ENCODE results near the gene AARS2. TPM values are rescaled to one million over a fixed set of nuclear protein-coding genes. Genes with fewer than 3 reads are reported as not detected.

AARS2 gene
- total RNA-seq, 1 experiment from 2014 or later = 21.7 TPM

DNA sequence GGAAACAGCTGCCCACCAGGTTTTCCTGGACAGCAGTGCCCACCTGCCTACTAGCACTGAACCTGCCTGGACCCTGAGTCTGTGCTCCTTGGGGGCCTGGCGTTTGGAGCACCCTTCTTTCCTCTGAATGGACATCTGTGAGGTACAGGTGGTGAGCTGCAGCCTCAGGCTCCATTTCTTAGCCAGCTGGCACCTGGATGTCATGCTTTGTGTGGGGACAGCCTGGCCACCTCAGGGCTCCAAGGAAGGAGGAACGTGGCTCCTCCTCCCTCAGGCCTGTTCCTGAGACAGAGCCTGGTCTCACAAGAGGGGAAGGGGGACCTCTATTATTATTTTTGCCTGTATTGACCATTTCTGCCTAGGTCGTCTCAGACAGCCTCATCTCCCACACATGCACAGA, 34.8 kb downstream of the AARS2 start:
- Histone ChIP-seq H3K9ac (ENCODE audit: extremely low read depth, insufficient read length, low read length) (no peak overlapping the region), H3K23me2 (ENCODE audit: insufficient read length, low read depth, low read length, poor library complexity, severe bottlenecking) (no peaks in the 10 kb centered on the region), H3K27ac (ENCODE audit: insufficient read length, low read depth, low read length) (no peak overlapping the region), H2BK20ac (ENCODE audit: low read depth, low read length, poor library complexity, severe bottlenecking) (no peak overlapping the region), H4K8ac (replicated peaks; ENCODE audit: insufficient read length, low read depth, low read length) (no peak overlapping the region), H4K91ac (ENCODE audit: insufficient read length, low read depth, low read length) (no peak overlapping the region), H2BK12ac (ENCODE audit: insufficient read length, low read depth, low read length) (no peak overlapping the region), H2BK5ac (ENCODE audit: insufficient read length, low read length) (no peak overlapping the region), H3K14ac (ENCODE audit: insufficient read depth, low read length) (no peak overlapping the region), H3K4me1 (ENCODE audit: insufficient read depth, low read length) (no peaks in the 10 kb centered on the region; the same call in 1 of the 2 replicates), H2AK5ac (ENCODE audit: insufficient read length, low read length) (no peak overlapping the region), H3K23ac (ENCODE audit: insufficient read length, low read depth, low read length) (no peak overlapping the region), H3K79me2 (ENCODE audit: insufficient read depth, low read length) (no peaks in the 10 kb centered on the region), H2BK15ac (ENCODE audit: low read depth, low read length) (no peak overlapping the region), H3K18ac (ENCODE audit: insufficient read length, low read depth, low read length) (no peak overlapping the region), H3T11ph (ENCODE audit: low read length) (no peak overlapping the region), H3K56ac (ENCODE audit: insufficient read length, low read depth, low read length) (no peak overlapping the region), H2BK120ac (ENCODE audit: low read depth, low read length, poor library complexity, severe bottlenecking) (no peak overlapping the region), H3K27me3 (ENCODE audit: insufficient read depth, low read length) (no peaks in the 10 kb centered on the region), H2AFZ (ENCODE audit: low read length) (no peak overlapping the region), H3K4me2 (ENCODE audit: insufficient read depth, insufficient read length, low read length) (no peak overlapping the region), H3K4ac (ENCODE audit: low read depth, low read length) (no peak overlapping the region), H4K20me1 (ENCODE audit: control insufficient read depth, insufficient read depth, insufficient read length) (peaks cover 3% of the 10 kb centered on the region), H4K5ac (ENCODE audit: insufficient read length, low read depth, low read length) (no peak overlapping the region), H3K79me1 (ENCODE audit: insufficient read depth, low read depth, low read length, poor library complexity, severe bottlenecking) (no peaks in the 10 kb centered on the region), H3K9me3 (ENCODE audit: control insufficient read depth, low read depth, low read length) (no peaks in the 10 kb centered on the region)
- Mint-ChIP-seq H3K36me3 (ENCODE audit: insufficient read depth in 1 of 3, low read depth in 3 of 3) (no peaks in the 10 kb centered on the region; a peak in 1 of 7 replicates), H3K9me3 (no peaks in the 10 kb centered on the region), H3K27ac (no peak overlapping the region), H3K27me3 (ENCODE audit: low read depth) (peaks cover 23% of the 10 kb centered on the region), H3K4me3 (no peak overlapping the region), H3K4me1 (peaks cover 5% of the 10 kb centered on the region in 2 experiments)
- TF ChIP-seq, protein P1, sequence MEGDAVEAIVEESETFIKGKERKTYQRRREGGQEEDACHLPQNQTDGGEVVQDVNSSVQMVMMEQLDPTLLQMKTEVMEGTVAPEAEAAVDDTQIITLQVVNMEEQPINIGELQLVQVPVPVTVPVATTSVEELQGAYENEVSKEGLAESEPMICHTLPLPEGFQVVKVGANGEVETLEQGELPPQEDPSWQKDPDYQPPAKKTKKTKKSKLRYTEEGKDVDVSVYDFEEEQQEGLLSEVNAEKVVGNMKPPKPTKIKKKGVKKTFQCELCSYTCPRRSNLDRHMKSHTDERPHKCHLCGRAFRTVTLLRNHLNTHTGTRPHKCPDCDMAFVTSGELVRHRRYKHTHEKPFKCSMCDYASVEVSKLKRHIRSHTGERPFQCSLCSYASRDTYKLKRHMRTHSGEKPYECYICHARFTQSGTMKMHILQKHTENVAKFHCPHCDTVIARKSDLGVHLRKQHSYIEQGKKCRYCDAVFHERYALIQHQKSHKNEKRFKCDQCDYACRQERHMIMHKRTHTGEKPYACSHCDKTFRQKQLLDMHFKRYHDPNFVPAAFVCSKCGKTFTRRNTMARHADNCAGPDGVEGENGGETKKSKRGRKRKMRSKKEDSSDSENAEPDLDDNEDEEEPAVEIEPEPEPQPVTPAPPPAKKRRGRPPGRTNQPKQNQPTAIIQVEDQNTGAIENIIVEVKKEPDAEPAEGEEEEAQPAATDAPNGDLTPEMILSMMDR (conservative IDR thresholded peaks at IDR 0.05) = no peak
- DNase-seq = no peak
- WGBS (ENCODE audit: extremely low coverage, insufficient read length, low lambda C conversion rate) = no CpG with 5 or more reads among the region's 3 CpGs

All from H9 (cell line).